ENCODE measurements around the gene PLXNA4. TPM values are rescaled to one million over a fixed set of nuclear protein-coding genes. Genes with fewer than 3 reads are reported as not detected.

The PLXNA4 gene
- total and polyA plus RNA-seq, 9 of the 15 experiments (the other 6 are each of a cell fraction or from before 2014, with no cell fraction given), result under 0.01 to 0.09 TPM; not detected in 7

DNA sequence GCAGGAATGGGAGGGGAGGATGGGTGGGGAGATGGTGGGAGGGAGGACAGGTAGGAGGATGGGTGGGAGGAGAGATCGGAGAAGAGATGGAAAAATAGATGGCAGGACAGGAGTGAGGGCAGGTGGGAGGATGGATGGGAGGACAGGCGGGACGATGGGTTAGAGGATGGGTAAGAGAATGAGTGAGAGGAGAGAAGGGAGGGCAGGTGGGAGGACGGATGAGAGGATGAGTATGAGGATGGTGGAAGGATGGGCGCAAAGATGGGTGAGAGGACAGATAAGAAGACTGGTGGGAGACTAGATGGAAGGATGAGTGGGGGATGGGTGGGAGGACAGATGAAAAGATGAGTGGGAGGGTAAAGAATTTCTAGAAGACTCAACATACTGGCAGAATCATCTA lies 438.6 kb downstream of the PLXNA4 start:
- in situ Hi-C loops (cut with MboI) (no loop called here), intact Hi-C loops (cut with micrococcal nuclease) (no loop called here)
- H3K4me3 ChIP-seq, result no peak overlapping the region
- H3K4me2 ChIP-seq (ENCODE audit: insufficient read depth, low read length), result no peak overlapping the region
- DNase-seq (ENCODE audit: extremely low read depth in 1 of 4, low spot score in 3 of 4) (no peak), ATAC-seq (no peak), FAIRE-seq (no peak)
- TF ChIP-seq SMAD4 (CRISPR knock-in tag; conservative IDR thresholded peaks at IDR 0.05) (no peak), BCLAF1 (IDR thresholded peaks at IDR 0.05; ENCODE audit: borderline replicate concordance in 1 of 2, control insufficient read depth in 1 of 2, low read depth in 2 of 2, low read length in 1 of 2) (no peak), TARDBP (IDR thresholded peaks at IDR 0.05) (no peak)
- TF ChIP-seq, protein P1, sequence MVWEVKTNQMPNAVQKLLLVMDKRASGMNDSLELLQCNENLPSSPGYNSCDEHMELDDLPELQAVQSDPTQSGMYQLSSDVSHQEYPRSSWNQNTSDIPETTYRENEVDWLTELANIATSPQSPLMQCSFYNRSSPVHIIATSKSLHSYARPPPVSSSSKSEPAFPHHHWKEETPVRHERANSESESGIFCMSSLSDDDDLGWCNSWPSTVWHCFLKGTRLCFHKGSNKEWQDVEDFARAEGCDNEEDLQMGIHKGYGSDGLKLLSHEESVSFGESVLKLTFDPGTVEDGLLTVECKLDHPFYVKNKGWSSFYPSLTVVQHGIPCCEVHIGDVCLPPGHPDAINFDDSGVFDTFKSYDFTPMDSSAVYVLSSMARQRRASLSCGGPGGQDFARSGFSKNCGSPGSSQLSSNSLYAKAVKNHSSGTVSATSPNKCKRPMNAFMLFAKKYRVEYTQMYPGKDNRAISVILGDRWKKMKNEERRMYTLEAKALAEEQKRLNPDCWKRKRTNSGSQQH (CRISPR knock-in tag; IDR thresholded peaks at IDR 0.05), result peak; percentile 27; the same call in 1 of the 2 replicates
- no peaks in the 10 kb centered on the region for H3K9me3 ChIP-seq (replicated peaks; ENCODE audit: control insufficient read depth, insufficient read depth, low read depth, low read length)
- H3K4me1 ChIP-seq (replicated peaks in 1 of 2; ENCODE audit: control insufficient read depth in 2 of 2, insufficient read depth in 2 of 2, low read length in 2 of 2), result no peaks in the 10 kb centered on the region
- H2AFZ ChIP-seq (ENCODE audit: low read depth, low read length), result no peak overlapping the region
- 0% methylated on average over 5 of the region's 5 CpGs for WGBS (ENCODE audit: insufficient coverage, low coverage, missing lambda C conversion rate)
- H3K27me3 ChIP-seq (ENCODE audit: control insufficient read depth in 2 of 2, insufficient read depth in 2 of 2, low read length in 2 of 2), result peaks cover 2 to 47% of the 10 kb centered on the region in 2 experiments; a peak in 3 of 5 replicates
- ChIA-PET POLR2A (interaction anchor here (0.7 kb wide), 1 partner anchor 1064 kb away, joined by 3 read pairs; no protein-coding TSS in a partner anchor), CTCF (ENCODE audit: low intra/inter-chr PET ratio) (no interaction called here)
- no peaks in the 10 kb centered on the region for H3K9me1 ChIP-seq (ENCODE audit: control insufficient read depth, insufficient read depth, low read length)
- H4K20me1 ChIP-seq (replicated peaks; ENCODE audit: control insufficient read depth, insufficient read depth, low read length), result no peaks in the 10 kb centered on the region; the same call in 1 of the 2 replicates
- no peaks in the 10 kb centered on the region for H3K36me3 ChIP-seq (ENCODE audit: control insufficient read depth, insufficient read depth, low read length)
- no peak overlapping the region for H3K27ac ChIP-seq (ENCODE audit: extremely low read depth, low read depth, low read length)
- no peak overlapping the region for H3K9ac ChIP-seq (ENCODE audit: insufficient read depth in 1 of 2, low read depth in 2 of 2, low read length in 2 of 2)
- H3K79me2 ChIP-seq (ENCODE audit: control insufficient read depth, insufficient read depth, low read length), result no peaks in the 10 kb centered on the region
- no TSS peak for BruUV-seq (replicated peaks)
